Esophagus squamous epithelium (tissue), 4 donors: ENCODE data around the gene BRD1.

Experiments used
- POLR2A ChIP-seq, 4 donors: fragments of 450-650 bp; IDR thresholded peaks; one replicate each; pipeline ENCODE4 v1.6.1; 2017; ENCODE audit warnings: antibody characterized with exemption in 4 of 4, mild to moderate bottlenecking in 4 of 4, moderate library complexity in 3 of 4
- TF ChIP-seq, protein P1 (sequence below), 6 experiments: fragments of 450-650 bp in 4 of 6; fragments of 200-600 bp in 2 of 6; sonication (generic) in 2 of 6; IDR thresholded peaks; one replicate each; pipeline ENCODE4 v1.5.1; 2016 to 2019; ENCODE audit warnings: antibody characterized with exemption in 6 of 6, mild to moderate bottlenecking in 4 of 6, moderate library complexity in 4 of 6

DNA sequence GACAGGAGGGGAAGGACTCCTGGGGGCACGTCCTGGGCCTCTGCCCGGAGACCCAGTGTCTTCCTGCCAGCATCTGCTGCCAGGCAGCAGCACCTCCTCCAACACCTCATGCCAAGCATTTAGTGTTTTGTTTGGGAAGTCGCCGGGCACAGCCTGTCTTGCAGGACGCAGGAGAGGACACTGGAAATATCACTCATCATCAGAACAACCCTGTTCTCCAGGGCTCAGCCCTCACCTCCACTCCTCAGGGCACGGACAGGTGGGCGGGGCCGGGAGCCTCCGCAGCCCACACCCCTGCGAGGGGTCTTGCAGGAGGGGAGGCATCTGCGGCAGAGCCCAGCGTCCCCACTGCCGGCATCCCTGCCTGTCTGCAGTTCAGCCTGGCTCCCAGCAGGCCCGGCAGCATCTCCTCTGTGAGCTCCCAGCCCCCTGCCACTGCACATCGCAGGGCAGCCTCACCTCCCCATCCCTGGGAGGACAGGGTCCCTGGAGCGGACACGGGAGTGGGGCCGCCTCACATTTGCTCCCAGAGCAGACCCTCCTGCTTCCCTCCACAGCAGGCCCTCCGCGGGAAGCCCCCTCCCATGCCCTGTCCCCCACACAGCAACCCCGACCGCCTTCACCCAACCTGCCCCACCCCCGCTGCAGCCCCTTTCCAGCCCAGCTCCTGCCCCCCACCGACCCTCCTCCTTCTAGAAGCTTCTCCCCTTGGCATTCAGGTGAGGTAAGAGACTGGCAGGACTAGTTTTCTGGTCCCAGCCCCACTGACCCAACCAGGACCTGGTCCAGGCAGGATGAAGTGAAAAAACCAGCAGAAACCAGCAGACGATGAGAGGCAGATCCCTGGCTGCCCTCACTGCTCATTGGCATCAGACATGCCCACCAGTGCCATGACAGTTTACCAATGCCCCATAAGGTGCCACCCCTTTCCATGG, 72.7 kb downstream of the BRD1 start:
- TF ChIP-seq, protein P1, sequence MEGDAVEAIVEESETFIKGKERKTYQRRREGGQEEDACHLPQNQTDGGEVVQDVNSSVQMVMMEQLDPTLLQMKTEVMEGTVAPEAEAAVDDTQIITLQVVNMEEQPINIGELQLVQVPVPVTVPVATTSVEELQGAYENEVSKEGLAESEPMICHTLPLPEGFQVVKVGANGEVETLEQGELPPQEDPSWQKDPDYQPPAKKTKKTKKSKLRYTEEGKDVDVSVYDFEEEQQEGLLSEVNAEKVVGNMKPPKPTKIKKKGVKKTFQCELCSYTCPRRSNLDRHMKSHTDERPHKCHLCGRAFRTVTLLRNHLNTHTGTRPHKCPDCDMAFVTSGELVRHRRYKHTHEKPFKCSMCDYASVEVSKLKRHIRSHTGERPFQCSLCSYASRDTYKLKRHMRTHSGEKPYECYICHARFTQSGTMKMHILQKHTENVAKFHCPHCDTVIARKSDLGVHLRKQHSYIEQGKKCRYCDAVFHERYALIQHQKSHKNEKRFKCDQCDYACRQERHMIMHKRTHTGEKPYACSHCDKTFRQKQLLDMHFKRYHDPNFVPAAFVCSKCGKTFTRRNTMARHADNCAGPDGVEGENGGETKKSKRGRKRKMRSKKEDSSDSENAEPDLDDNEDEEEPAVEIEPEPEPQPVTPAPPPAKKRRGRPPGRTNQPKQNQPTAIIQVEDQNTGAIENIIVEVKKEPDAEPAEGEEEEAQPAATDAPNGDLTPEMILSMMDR (IDR thresholded peaks at IDR 0.05), result no peak
- TF ChIP-seq POLR2A (IDR thresholded peaks at IDR 0.05), result no peak
